Measurements from ENCODE around the gene PLEKHM3. TPM values are rescaled to one million over a fixed set of nuclear protein-coding genes. Genes with fewer than 3 reads are reported as not detected.

The PLEKHM3 gene
- total RNA-seq, 6 experiments from 2014 or later: 4.4 to 13.4 (median 8.9) TPM

- Histone ChIP-seq H3K4me1 (peaks cover 0 to 29% (median 14%) of the 10 kb centered on the region in 4 donors), H3K27me3 (no peaks in the 10 kb centered on the region), H3K36me3 (peaks cover 0 to 17% (median 0%) of the 10 kb centered on the region in 4 donors), H3K27ac (peak overlapping the region; percentile 78 to 91 (median 84)), H3K9me3 (no peaks in the 10 kb centered on the region), H3K4me3 (no peak overlapping the region)
- DNase-seq: peak in 2 of 3 donors; percentile 59 to 60
- ATAC-seq: peak; percentile 75 to 85 (median 84)
- intact Hi-C loops (cut with DNase I): no loop called here
- TF ChIP-seq POLR2A (IDR thresholded peaks at IDR 0.05): peak; percentile 56
- TF ChIP-seq, protein P1, sequence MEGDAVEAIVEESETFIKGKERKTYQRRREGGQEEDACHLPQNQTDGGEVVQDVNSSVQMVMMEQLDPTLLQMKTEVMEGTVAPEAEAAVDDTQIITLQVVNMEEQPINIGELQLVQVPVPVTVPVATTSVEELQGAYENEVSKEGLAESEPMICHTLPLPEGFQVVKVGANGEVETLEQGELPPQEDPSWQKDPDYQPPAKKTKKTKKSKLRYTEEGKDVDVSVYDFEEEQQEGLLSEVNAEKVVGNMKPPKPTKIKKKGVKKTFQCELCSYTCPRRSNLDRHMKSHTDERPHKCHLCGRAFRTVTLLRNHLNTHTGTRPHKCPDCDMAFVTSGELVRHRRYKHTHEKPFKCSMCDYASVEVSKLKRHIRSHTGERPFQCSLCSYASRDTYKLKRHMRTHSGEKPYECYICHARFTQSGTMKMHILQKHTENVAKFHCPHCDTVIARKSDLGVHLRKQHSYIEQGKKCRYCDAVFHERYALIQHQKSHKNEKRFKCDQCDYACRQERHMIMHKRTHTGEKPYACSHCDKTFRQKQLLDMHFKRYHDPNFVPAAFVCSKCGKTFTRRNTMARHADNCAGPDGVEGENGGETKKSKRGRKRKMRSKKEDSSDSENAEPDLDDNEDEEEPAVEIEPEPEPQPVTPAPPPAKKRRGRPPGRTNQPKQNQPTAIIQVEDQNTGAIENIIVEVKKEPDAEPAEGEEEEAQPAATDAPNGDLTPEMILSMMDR (IDR thresholded peaks at IDR 0.05): no peak
- WGBS (ENCODE audit: insufficient coverage, low coverage, low lambda C conversion rate, missing lambda C conversion rate): 39% methylated on average over 9 of the region's 12 CpGs
Measured at GRCh38 chr2:207828361-207829057, 196.8 kb downstream of the PLEKHM3 start.

DNA sequence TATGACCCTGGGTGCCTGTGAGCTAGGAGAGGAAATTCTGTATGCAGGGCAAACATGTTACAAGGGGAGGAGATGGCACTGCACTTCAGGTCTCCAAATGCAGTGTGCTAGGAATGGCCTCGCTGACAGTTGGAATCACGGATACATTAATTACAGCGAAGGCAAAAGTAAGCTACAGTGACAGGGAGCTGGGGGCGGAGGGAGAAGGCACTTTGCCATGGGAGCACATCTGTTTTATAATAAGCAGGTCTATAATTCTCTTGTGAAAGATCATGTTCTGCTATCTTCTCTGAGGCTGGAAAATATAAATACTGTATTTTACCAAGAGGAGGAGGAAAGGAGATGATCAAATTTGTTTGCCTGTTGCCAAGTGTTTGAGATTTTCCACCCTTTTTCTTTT lies 199.3 kb downstream of the PLEKHM3 start:
- Histone ChIP-seq H3K27me3 (no peaks in the 10 kb centered on the region), H3K27ac (peak overlapping the region in 2 of 3 donors; percentile 24 to 33), H3K4me3 (no peak overlapping the region), H3K9me3 (no peaks in the 10 kb centered on the region), H3K4me1 (peaks cover 0 to 28% (median 9%) of the 10 kb centered on the region in 4 donors), H3K36me3 (peaks cover 0 to 17% (median 0%) of the 10 kb centered on the region in 4 donors)
- DNase-seq (no peak), ATAC-seq (peak in 2 of 4 donors; percentile 3 to 4)
- WGBS (ENCODE audit: insufficient coverage, low coverage, low lambda C conversion rate, missing lambda C conversion rate): 66% methylated on average over 4 of the region's 4 CpGs
- no peak for TF ChIP-seq POLR2A (IDR thresholded peaks at IDR 0.05)
- TF ChIP-seq, protein P1 (IDR thresholded peaks at IDR 0.05): no peak
- intact Hi-C loops (cut with DNase I): no loop called here

GRCh38 chr2:207825045-207825954 lies 200.0 kb downstream of the PLEKHM3 start:
- ATAC-seq (peak; percentile 6 to 67 (median 34)), DNase-seq (peak in 1 of 3 donors; percentile 50)
- 69% methylated on average over 15 of the region's 17 CpGs for WGBS (ENCODE audit: insufficient coverage, low coverage, low lambda C conversion rate, missing lambda C conversion rate)
- H3K36me3 ChIP-seq: peaks cover 0 to 17% (median 0%) of the 10 kb centered on the region in 4 donors
- TF ChIP-seq, protein P1 (IDR thresholded peaks at IDR 0.05): no peak
- TF ChIP-seq POLR2A (IDR thresholded peaks at IDR 0.05): no peak
- intact Hi-C loops (cut with DNase I): no loop called here
- no peaks in the 10 kb centered on the region for H3K9me3 ChIP-seq
- peaks cover 0 to 32% (median 13%) of the 10 kb centered on the region in 4 donors for H3K4me1 ChIP-seq
- H3K27me3 ChIP-seq: no peaks in the 10 kb centered on the region
- no peak overlapping the region for H3K4me3 ChIP-seq
- H3K27ac ChIP-seq: peak overlapping the region in 2 of 3 donors; percentile 24

GRCh38 chr2:207823865-207824264 lies 201.5 kb downstream of the PLEKHM3 start:
- Histone ChIP-seq H3K27ac (no peak overlapping the region), H3K27me3 (no peaks in the 10 kb centered on the region), H3K4me1 (peaks cover 0 to 29% (median 13%) of the 10 kb centered on the region in 4 donors), H3K4me3 (no peak overlapping the region), H3K36me3 (peaks cover 0 to 17% (median 0%) of the 10 kb centered on the region in 4 donors), H3K9me3 (no peaks in the 10 kb centered on the region)
- peak in 1 of 3 donors; percentile 5 for DNase-seq
- TF ChIP-seq, protein P1 (IDR thresholded peaks at IDR 0.05): no peak
- no peak for TF ChIP-seq POLR2A (IDR thresholded peaks at IDR 0.05)
- intact Hi-C loops (cut with DNase I): no loop called here
- WGBS (ENCODE audit: insufficient coverage, low coverage, low lambda C conversion rate, missing lambda C conversion rate): 94% methylated on average over 13 of the region's 13 CpGs
- no peak for ATAC-seq

Data from right lobe of liver (tissue), 6 donors.